CD4-positive, alpha-beta memory T cell (primary cell): ENCODE data around the gene CSNK2B. TPM values are rescaled to one million over a fixed set of nuclear protein-coding genes. Genes with fewer than 3 reads are reported as not detected.

Experiments
- CTCF ChIA-PET: fragments of 350-600 bp; sonication (Branson Sonifier 250); formaldehyde crosslinking; loops from one replicate; lab custom pipeline; 2021; ENCODE audit warnings: inconsistent platforms; ENCODE audit not compliant: partially characterized antibody; lab: Charles Lee
- POLR2A ChIA-PET: fragments of 350-600 bp; sonication (Branson Sonifier 250); formaldehyde crosslinking; loops from one replicate; lab custom pipeline; 2021; ENCODE audit not compliant: partially characterized antibody; lab: Charles Lee
- DNase-seq, 5 donors: peaks; one replicate each; pipeline versions ENCODE4 v3.0.0 to v3.0.0-alpha.2; 2020 to 2022; ENCODE audit warnings: mixed read lengths in 1 of 5
- H3K27ac ChIP-seq: one replicate; pipeline ENCODE4 v1.7.0; 2013; ENCODE audit warnings: low read depth, low read length
- H3K27me3 ChIP-seq: 2 replicates; pipeline ENCODE4 v1.7.0; 2013; ENCODE audit warnings: mild to moderate bottlenecking, low read length, moderate library complexity; ENCODE audit not compliant: insufficient read depth
- H3K36me3 ChIP-seq: 2 replicates; pipeline ENCODE4 v1.7.0; 2013; ENCODE audit warnings: mild to moderate bottlenecking, low read length, moderate library complexity; ENCODE audit not compliant: insufficient read depth
- H3K4me1 ChIP-seq: 2 replicates; pipeline ENCODE4 v1.7.0; 2013; ENCODE audit warnings: mild to moderate bottlenecking, low read length, moderate library complexity; ENCODE audit not compliant: insufficient read depth
- H3K4me3 ChIP-seq, 2 donors: one replicate each; pipeline ENCODE4 v1.7.0; 2013; ENCODE audit warnings: low read length in 2 of 2, mild to moderate bottlenecking in 1 of 2
- H3K9me3 ChIP-seq, 2 donors: one replicate each; pipeline ENCODE4 v1.7.0; 2013; ENCODE audit warnings: low read length in 2 of 2, control low read depth in 1 of 2; ENCODE audit not compliant: control insufficient read depth in 1 of 2
- H3K27ac Mint-ChIP-seq, 7 donors: one replicate each; pipeline ENCODE4 v1.8.0; 2020 to 2021; ENCODE audit warnings: mixed read lengths in 7 of 7, mild to moderate bottlenecking in 6 of 7, inconsistent platforms in 3 of 7, moderate library complexity in 3 of 7
- H3K27me3 Mint-ChIP-seq, 2 donors: one replicate each; pipeline ENCODE4 v1.8.0; 2020 to 2021; ENCODE audit warnings: mixed read lengths in 2 of 2
- H3K36me3 Mint-ChIP-seq, 2 donors: one replicate each; pipeline ENCODE4 v1.8.0; 2020 to 2021; ENCODE audit warnings: mixed read lengths in 2 of 2, inconsistent platforms in 1 of 2, mild to moderate bottlenecking in 1 of 2
- H3K4me1 Mint-ChIP-seq, 4 donors: one replicate each; pipeline ENCODE4 v1.8.0; 2020 to 2021; ENCODE audit warnings: mixed read lengths in 4 of 4, mild to moderate bottlenecking in 1 of 4
- H3K4me3 Mint-ChIP-seq, 8 donors: one replicate each; pipeline ENCODE4 v1.8.0; 2020 to 2021; ENCODE audit warnings: mixed read lengths in 8 of 8, mild to moderate bottlenecking in 7 of 8, moderate library complexity in 6 of 8, inconsistent platforms in 3 of 8
- H3K9me3 Mint-ChIP-seq, 8 donors: one replicate each; pipeline ENCODE4 v1.8.0; 2020 to 2021; ENCODE audit warnings: mixed read lengths in 8 of 8, mild to moderate bottlenecking in 5 of 8, inconsistent platforms in 3 of 8, moderate library complexity in 1 of 8
- intact Hi-C: fragments of 100-400 bp; cut with micrococcal nuclease; formaldehyde crosslinking; loops from one replicate; pipeline ENCODE4 v1.15.1; 2023
- polyA plus RNA-seq, 2 donors: library from polyadenylated mRNA; unstranded; fragments of 300-500 nt; fragmentation: Illumina TruSeq; gene quantifications; one replicate each; pipeline ENCODE4 v1.2.3, GENCODE V29; 2021
- total RNA-seq, 2 experiments: library from RNA; stranded (reverse); gene quantifications; one replicate each; pipeline ENCODE4 v1.2.3, GENCODE V29; 2021

The CSNK2B gene
- total and polyA plus RNA-seq, 4 experiments from 2014 or later, result 141 to 232 (median 166) TPM

- H3K27ac ChIP-seq, result no peak overlapping the region
- H3K36me3 ChIP-seq, result peaks cover 65% of the 10 kb centered on the region
- Mint-ChIP-seq H3K9me3 (no peaks in the 10 kb centered on the region), H3K27me3 (no peaks in the 10 kb centered on the region), H3K36me3 (peaks cover 25 to 70% of the 10 kb centered on the region in 2 donors), H3K4me3 (no peak overlapping the region), H3K4me1 (peaks cover 2 to 4% (median 2%) of the 10 kb centered on the region in 4 donors), H3K27ac (peak overlapping the region in 5 of 7 donors; percentile 7 to 63 (median 27))
- H3K27me3 ChIP-seq, result no peaks in the 10 kb centered on the region
- peaks cover 2% of the 10 kb centered on the region for H3K4me1 ChIP-seq
- no peaks in the 10 kb centered on the region for H3K9me3 ChIP-seq
- intact Hi-C loops, result no loop called here
- CTCF ChIA-PET, result interaction anchor here (1.1 kb wide), 1 partner anchor 78 kb away, joined by 3 read pairs; no protein-coding TSS in a partner anchor
- POLR2A ChIA-PET, result interaction anchor here (1.0 to 3.0 kb wide), 4 partner anchors 10 to 182 kb away, joined by 3 to 15 read pairs (median 4); partner anchors contain the start of gene ABHD16A
- H3K4me3 ChIP-seq, result no peak overlapping the region
- no peak for DNase-seq
Observed at GRCh38 chr6:31692353-31692752, 26.5 kb downstream of the CSNK2B start.

- H3K27me3 Mint-ChIP-seq, result no peaks in the 10 kb centered on the region
- H3K4me1 ChIP-seq, result peaks cover 7% of the 10 kb centered on the region
- POLR2A ChIA-PET, result interaction anchor here (1.0 to 3.0 kb wide), 2 partner anchors 10 to 182 kb away, joined by 5 to 15 read pairs; partner anchors contain the start of gene ABHD16A
- H3K27me3 ChIP-seq, result no peaks in the 10 kb centered on the region
- H3K9me3 Mint-ChIP-seq, result no peaks in the 10 kb centered on the region
- no peak overlapping the region for H3K4me3 ChIP-seq
- H3K36me3 Mint-ChIP-seq, result peaks cover 29 to 70% of the 10 kb centered on the region in 2 donors
- no peak overlapping the region for H3K27ac ChIP-seq
- no peak for DNase-seq
- H3K4me1 Mint-ChIP-seq, result peaks cover 6 to 9% (median 8%) of the 10 kb centered on the region in 4 donors
- H3K9me3 ChIP-seq, result no peaks in the 10 kb centered on the region
- CTCF ChIA-PET, result interaction anchor here (1.0 to 1.1 kb wide), 2 partner anchors 12 to 77 kb away, joined by 3 to 4 read pairs; partner anchors contain the start of gene LY6G5C
- H3K27ac Mint-ChIP-seq, result peak overlapping the region in 2 of 7 donors; percentile 48 to 84
- intact Hi-C loops, result no loop called here
- H3K4me3 Mint-ChIP-seq, result no peak overlapping the region
- H3K36me3 ChIP-seq, result peaks cover 65% of the 10 kb centered on the region
Observed at GRCh38 chr6:31692886-31693285, 27.0 kb downstream of the CSNK2B start.

GRCh38 chr6:31693535-31693934 lies 27.7 kb downstream of the CSNK2B start:
- Histone ChIP-seq H3K27me3 (no peaks in the 10 kb centered on the region), H3K4me1 (peaks cover 7% of the 10 kb centered on the region), H3K27ac (no peak overlapping the region), H3K36me3 (peaks cover 59% of the 10 kb centered on the region), H3K9me3 (no peaks in the 10 kb centered on the region), H3K4me3 (no peak overlapping the region)
- peaks cover 30 to 69% of the 10 kb centered on the region in 2 donors for H3K36me3 Mint-ChIP-seq
- H3K4me1 Mint-ChIP-seq, result peaks cover 8 to 13% (median 10%) of the 10 kb centered on the region in 4 donors
- no peaks in the 10 kb centered on the region for H3K9me3 Mint-ChIP-seq
- no peak overlapping the region for H3K27ac Mint-ChIP-seq
- POLR2A ChIA-PET, result interaction anchor here (0.7 to 3.0 kb wide), 5 partner anchors 9 to 181 kb away, joined by 3 to 15 read pairs (median 5); partner anchors contain the start of gene ABHD16A
- intact Hi-C loops, result no loop called here
- CTCF ChIA-PET, result interaction anchor here (0.7 to 1.3 kb wide), 3 partner anchors 9 to 989 kb away, joined by 3 to 4 read pairs (median 4); partner anchors contain the start of gene LY6G5C
- H3K27me3 Mint-ChIP-seq, result no peaks in the 10 kb centered on the region
- H3K4me3 Mint-ChIP-seq, result no peak overlapping the region
- no peak for DNase-seq

GRCh38 chr6:31697555-31697954 lies 31.7 kb downstream of the CSNK2B start:
- H3K27me3 ChIP-seq, result no peaks in the 10 kb centered on the region
- DNase-seq, result no peak
- no peak overlapping the region for H3K4me3 ChIP-seq
- Mint-ChIP-seq H3K27ac (peak overlapping the region; percentile 15 to 88 (median 74)), H3K4me3 (no peak overlapping the region), H3K9me3 (peaks cover 0 to 3% (median 0%) of the 10 kb centered on the region in 8 donors), H3K36me3 (peaks cover 30 to 58% of the 10 kb centered on the region in 2 donors), H3K27me3 (no peaks in the 10 kb centered on the region), H3K4me1 (peaks cover 23 to 39% (median 31%) of the 10 kb centered on the region in 4 donors)
- peaks cover 28% of the 10 kb centered on the region for H3K4me1 ChIP-seq
- CTCF ChIA-PET, result no interaction called here
- intact Hi-C loops, result no loop called here
- H3K9me3 ChIP-seq, result no peaks in the 10 kb centered on the region
- no peak overlapping the region for H3K27ac ChIP-seq
- POLR2A ChIA-PET, result no interaction called here
- H3K36me3 ChIP-seq, result peaks cover 53% of the 10 kb centered on the region

- H3K9me3 ChIP-seq, result no peaks in the 10 kb centered on the region
- no peaks in the 10 kb centered on the region for H3K27me3 ChIP-seq
- Mint-ChIP-seq H3K9me3 (peaks cover 0 to 5% (median 0%) of the 10 kb centered on the region in 8 donors), H3K36me3 (peaks cover 24 to 41% of the 10 kb centered on the region in 2 donors), H3K4me1 (peaks cover 25 to 53% (median 41%) of the 10 kb centered on the region in 4 donors), H3K4me3 (peak overlapping the region; percentile 72 to 99 (median 98)), H3K27ac (peak overlapping the region; percentile 64 to 99 (median 81)), H3K27me3 (no peaks in the 10 kb centered on the region)
- peaks cover 35% of the 10 kb centered on the region for H3K4me1 ChIP-seq
- ChIA-PET CTCF (no interaction called here), POLR2A (interaction anchor here (1.1 to 2.7 kb wide), 2 partner anchors 127 to 162 kb away, joined by 3 to 9 read pairs; partner anchors contain the start of gene NEU1)
- H3K27ac ChIP-seq, result peak overlapping the region; percentile 97
- no peak for DNase-seq
- peaks cover 31% of the 10 kb centered on the region for H3K36me3 ChIP-seq
- H3K4me3 ChIP-seq, result no peak overlapping the region
- intact Hi-C loops, result no loop called here
Observed at GRCh38 chr6:31700740-31701401, 35.0 kb downstream of the CSNK2B start.

GRCh38 chr6:31701666-31702404 lies 36.0 kb downstream of the CSNK2B start:
- Histone ChIP-seq H3K27ac (peak overlapping the region; percentile 97), H3K27me3 (no peaks in the 10 kb centered on the region), H3K4me3 (peak overlapping the region; percentile 70 to 82), H3K36me3 (peaks cover 27% of the 10 kb centered on the region), H3K4me1 (peaks cover 35% of the 10 kb centered on the region), H3K9me3 (no peaks in the 10 kb centered on the region)
- Mint-ChIP-seq H3K36me3 (peaks cover 20 to 35% of the 10 kb centered on the region in 2 donors), H3K27ac (peak overlapping the region; percentile 93 to 99 (median 98)), H3K4me3 (peak overlapping the region; percentile 97 to 99 (median 98)), H3K9me3 (peaks cover 0 to 5% (median 0%) of the 10 kb centered on the region in 8 donors), H3K4me1 (peaks cover 25 to 53% (median 41%) of the 10 kb centered on the region in 4 donors), H3K27me3 (no peaks in the 10 kb centered on the region)
- ChIA-PET CTCF (interaction anchor here (2.1 to 3.2 kb wide), 2 partner anchors 28 to 129 kb away, joined by 8 to 11 read pairs; partner anchors contain the start of gene DDAH2), POLR2A (interaction anchor here (0.9 to 2.7 kb wide), 14 partner anchors 8 to 200 kb away, joined by 3 to 22 read pairs (median 11); partner anchors contain the start of genes BAG6, CSNK2B, GPANK1 and HSPA1A)
- intact Hi-C loops, result loop anchor here (2.0 kb wide), 2 partner anchors 21 to 37 kb away; partner anchors contain the start of gene LY6G5C
- no peak for DNase-seq
